HG03457 (cell line): ENCODE data around the gene WNT7A.

Source experiments
- ATAC-seq: cut with Tn5 transposase; IDR thresholded peaks from one replicate; pipeline ENCODE4 v1.9.1; 2021; ENCODE audit warnings: moderate number of reproducible peaks; ENCODE audit not compliant: unreplicated experiment

WNT7A gene

DNA sequence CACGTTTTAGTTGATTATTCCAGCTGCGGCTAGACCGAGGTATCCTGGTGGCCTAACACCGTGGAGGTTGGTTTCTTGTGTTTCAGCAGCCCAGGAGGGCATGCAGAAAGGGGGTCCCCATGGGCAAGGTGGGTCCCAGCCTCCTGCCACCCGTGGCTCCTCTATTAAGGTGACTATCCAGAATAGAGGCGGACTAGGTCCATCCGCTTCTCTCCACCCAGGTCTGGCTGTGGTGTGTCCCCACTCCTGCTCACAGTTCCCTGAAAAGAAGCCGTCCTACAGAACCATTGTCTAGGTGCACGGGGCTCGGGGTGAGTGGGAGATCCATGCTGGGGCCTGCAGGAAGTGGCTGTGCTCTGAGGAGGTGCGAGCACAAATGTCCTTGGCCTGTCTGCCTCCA is 81.5 kb downstream of the WNT7A start:
- no peak for ATAC-seq

DNA sequence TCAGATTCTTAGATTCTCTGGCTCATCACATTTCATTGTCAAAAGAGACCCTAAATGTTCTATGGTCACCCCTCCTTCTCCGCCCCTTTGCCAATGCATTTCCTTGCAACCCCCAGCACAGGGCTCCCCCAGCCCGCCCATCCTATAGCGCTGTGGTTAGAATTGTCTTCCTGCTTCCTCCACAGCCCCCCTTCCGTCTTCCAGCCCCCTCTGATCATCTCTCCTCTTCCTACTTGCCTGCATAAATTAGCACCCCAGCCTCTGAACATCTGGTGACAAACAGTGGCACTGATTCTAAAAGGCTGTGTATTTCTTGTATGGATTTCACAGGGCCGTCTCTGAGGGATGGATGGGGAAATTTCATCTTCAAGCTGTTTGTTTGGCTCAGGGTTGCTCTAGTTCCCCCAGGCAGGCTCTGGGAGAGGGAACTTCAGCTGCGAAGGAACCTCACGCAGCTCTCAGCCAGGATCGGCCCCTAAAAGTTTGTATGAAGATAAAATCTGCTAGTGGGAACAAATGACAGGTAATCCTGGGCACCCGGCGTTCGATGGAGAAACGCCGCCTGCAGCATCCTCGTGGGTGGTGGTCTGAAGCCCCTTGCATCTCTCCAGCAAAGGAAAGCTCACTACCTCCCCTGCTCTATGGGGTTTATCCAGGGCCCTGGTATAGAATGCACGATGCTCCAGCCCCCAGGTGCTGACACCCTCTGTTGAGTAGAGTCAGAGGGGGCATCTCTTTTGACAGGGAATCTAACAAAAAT is 83.0 kb downstream of the WNT7A start:
- ATAC-seq = no peak

GRCh38 chr3:13795816-13796215 is 84.1 kb downstream of the WNT7A start:
- ATAC-seq = no peak

GRCh38 chr3:13794322-13794721 is 85.5 kb downstream of the WNT7A start:
- no peak for ATAC-seq

DNA sequence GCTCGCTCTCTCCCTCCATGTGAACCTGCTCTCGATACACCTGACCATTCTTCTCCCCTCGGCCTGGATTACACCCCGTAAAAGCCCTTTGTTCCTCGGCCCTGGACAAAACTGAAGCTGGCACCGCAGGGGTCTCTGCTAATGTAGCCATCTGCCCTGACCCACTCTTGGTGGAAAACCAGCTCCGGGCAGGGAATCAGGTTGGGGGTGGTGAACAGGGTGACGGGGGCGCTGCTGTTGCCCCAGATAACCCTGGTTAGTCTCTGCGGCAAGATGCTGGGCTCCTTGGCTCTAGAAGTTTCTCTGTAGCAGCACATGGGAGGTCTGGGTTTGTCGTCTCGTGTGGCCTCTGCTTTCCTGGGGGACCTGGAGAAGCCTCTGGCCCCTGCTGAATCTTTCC is 86.4 kb downstream of the WNT7A start:
- no peak for ATAC-seq

DNA sequence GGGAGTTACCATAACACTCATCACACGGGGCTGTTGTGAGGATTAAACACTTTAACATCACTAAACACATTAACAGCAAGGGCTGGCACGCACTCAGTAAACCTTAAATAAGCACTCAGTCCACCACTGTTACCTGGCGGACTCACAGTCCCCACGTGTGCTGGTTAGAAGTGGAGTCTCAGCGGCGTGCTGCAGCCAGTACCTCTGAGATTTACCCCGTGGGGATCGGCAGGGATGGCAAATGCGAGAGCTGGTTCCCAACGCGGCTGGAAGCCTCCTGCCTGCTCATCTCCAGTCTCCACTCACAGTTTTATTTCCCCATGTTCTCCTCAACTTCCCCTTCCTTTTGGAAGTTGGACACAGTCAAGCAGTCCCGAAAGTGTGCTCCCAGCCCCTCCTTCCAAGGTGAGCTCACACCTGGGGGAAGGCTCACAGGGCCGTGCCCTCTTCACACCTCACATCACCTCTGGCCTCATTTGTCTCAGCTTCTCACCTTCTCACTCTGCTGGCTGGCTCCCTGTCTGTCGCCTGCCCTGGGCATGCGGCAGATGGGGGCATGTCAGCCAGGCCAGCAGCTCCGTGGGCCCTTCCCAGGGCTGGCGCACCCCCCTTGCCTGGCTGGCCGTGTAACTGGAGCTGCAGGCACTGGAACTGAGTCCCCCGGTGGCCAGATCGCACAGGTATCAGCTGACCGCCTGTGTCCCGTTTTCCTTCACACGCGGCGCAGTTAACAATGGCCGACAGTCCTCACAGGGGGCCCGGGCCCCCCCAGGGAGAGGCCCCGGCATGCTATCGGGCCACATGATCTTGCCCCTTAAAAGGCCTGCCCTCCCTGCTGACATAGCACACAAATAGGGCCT is 87.1 kb downstream of the WNT7A start:
- no peak for ATAC-seq

DNA sequence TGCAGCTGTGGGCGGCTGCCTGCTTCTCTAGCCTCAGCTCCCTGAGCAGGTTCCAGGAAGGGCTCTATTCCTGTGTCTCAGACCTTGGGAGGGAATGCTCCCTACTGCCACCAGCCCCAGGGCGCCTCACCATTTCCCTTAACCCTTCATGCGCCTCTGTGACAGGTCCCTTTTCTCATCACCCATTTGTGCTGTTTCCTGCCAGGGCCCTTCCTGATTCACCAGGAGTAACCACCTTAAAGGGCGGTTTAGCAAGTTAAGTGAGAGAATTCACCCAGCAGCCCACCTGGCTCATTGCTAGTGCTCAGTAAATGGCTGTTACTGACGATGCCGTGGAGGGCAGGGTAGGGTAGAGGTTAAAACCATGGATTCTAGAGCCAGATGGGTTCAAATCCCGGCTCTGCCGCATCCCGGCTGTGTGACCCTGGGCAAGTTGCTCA is 87.8 kb downstream of the WNT7A start:
- no peak for ATAC-seq

DNA sequence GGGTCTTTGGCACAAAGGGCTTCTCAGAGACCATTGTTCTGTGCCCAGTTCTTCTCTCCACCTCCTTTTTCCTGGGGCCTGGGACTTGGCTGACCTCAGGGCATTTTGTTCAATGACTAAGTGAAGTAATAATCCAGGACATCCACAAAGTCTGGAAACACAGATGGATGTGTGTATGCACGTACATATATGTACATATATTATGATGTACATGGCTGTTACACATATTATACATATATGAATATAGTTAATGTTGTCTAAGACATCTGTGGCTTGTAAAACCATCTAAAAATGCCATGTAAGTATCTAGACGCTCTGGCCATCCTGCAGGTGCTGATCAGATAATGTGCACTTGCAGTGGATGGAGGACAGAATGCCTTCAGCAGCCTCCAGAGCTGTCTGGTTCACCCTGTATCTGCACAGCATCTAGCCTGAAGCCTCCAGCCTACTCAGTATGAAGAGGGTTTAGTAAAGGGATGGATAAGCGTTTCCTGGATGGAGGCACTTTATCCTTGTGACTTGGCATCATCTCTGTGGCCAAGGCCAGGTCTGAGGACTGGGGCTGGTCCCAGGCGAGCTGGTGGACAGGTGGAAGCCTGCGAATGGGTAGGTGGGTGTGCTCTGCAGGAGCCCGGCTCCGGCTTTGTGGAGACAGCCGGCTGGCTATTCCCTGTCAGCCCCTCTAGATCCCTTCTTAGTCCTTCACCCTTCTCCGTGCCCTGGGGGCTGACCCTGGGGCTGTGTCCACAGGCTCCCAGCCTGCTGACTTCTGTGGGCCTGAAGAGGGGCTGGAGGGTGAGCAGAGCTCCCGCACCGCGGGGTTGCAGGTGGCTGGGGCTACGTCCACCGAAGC is 88.4 kb downstream of the WNT7A start:
- ATAC-seq = no peak

GRCh38 chr3:13790376-13791197 is 89.3 kb downstream of the WNT7A start:
- ATAC-seq = no peak

DNA sequence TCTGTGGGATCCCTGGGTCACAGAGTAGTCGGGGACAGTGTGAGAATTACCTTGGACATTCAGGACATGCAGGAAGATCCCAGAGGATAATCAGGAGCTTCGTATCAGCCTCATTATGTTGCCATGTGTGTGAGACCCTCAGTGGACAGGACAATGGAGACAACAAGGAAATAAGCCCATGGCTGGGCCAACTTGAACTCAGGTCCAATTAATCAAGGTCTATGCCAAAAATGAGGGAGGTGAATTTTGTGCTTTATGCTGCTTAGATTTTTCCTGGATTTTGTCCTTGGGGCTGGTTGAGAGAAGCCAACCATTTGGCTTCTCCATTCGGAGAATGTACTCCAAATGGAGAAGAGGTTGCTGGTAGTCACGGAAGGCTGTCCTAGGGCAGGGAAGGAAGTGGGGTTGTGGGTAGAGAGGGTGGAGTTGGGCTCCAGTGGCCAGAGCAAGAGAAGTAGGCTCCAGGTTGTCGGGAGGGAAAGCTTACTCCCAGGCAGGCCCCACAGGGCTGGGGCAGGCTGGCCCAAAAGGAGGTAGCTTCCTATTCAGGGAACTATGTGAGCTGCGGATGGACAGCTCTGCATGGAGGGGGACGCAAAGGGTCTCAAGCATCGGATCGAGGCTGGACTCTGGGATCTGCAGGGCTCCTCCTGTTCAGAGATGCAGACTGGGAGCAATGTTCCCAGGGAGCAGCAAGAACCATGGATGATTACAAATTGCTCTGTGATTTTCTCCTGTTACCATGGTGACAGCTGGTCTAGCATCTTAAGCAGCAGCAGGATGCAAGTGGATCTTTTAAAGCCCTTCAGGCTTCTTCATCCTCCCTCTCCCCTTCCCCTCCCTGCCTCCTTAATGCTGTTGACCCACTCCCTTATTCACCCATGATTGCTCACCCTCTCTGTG is 91.1 kb downstream of the WNT7A start:
- no peak for ATAC-seq

DNA sequence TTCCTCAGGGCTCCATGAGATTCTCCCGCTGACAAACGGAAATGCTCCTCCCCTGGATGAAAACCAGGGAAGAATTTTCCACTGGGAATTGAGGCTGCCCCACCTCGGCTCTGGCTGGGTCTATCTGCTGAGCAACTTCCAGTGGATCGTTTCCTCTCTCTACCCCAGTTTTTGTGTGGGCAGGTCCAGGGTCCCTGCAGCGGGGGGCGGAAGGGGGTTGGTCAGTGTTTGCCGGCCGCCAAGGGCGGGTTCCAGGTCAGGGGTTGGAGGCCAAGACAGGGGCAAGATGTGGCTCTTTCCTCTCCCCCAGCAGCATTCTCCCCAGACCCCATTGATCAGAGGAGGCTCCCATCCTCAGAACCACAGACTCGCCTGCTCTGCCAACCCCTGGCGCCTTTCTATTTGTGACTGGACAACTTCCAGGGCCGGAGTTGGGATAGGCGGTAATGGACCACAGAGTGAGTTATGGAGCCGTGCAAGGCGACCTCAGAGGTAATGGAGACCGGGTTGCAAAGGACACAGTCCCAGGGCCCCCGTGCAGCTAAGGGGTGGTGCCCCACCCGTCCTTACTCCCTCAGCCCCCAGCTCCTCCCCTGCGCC is 92.2 kb downstream of the WNT7A start:
- no peak for ATAC-seq

GRCh38 chr3:13786811-13787210 is 93.1 kb downstream of the WNT7A start:
- ATAC-seq = no peak

DNA sequence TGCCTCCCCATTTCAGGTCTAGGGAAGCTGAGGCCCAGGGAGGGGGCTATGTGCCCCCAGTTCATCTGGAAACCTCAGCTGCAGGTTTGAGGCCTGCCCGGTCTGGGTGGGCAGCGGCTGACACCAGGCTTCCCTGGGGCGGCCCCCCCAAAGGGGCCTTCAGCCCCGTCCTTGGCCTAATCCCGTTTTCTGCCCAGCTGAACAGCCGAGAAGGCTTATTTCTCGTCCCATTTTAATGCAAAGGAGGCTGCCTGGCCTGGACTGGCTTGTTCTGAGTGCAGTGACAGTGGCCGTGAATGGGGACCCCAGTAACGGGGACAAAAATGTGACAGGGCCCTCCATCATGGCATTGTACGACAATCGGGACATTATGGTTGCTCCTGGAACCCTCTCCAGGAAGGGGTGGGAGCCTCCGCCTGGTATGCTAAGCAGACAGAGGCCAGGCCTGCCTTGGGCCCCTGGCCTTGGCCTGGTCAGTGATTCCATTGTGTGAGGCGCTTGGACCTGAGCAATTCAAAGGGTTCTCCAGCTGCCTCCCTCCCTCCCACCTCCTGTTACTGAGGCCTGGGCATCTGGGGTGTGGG is 93.9 kb downstream of the WNT7A start:
- ATAC-seq = no peak

DNA sequence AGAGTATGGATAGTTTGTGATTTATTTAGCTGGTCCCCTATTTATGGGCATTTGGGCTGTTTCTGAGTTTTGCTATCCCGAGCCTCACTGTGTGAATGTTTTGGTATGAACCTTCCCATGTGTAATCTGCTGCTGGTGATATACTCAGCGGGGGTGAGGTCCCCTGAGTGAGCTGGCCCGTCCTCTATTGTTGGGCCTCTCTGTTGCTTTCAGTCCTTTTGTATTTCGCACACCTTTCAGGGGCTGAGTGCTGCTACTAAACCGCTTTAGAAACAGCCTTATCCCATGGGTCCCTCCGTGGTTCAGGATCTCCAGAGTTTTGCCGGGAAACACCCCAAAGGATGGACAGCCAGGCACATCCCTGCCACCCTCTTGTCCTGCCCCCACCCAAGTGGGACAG is 94.5 kb downstream of the WNT7A start:
- no peak for ATAC-seq

DNA sequence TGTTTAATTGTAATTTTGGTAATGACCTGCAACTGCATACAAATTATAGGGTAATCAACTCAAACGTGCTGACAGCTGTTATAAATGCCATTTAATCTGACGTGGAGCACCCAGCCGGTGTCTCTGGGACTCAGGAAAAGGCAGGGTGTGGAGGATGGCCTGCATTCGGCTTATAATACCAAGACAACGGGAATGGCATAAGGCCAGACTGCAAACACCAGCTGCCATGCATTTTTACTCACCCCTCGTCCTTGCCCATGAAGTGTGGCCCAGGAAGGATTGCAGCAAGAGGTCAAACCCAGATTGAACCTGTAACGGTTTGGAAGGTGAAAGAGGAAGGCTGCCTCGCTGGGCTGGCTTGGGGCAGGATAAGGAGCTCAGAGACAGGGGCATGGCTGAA is 96.4 kb downstream of the WNT7A start:
- no peak for ATAC-seq

DNA sequence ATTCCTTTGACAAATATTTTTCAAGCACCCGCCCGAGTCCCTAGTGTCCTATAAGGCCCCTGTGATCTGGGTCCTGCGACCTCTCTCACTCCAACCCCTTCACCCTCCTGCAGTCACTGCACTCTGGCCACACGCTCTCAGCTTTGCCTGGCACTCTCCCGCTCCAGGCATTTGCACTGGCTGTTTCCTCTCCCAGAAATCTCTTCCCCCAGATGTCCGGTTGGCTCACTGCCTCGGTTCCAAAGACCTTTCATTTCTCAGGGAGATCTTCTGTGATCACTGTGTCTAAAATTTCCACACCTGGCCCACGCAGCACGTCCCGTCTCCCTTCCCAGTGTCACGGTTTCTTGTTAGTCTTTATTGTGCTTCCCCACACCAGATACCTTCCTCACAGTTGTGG is 97.4 kb downstream of the WNT7A start:
- no peak for ATAC-seq

DNA sequence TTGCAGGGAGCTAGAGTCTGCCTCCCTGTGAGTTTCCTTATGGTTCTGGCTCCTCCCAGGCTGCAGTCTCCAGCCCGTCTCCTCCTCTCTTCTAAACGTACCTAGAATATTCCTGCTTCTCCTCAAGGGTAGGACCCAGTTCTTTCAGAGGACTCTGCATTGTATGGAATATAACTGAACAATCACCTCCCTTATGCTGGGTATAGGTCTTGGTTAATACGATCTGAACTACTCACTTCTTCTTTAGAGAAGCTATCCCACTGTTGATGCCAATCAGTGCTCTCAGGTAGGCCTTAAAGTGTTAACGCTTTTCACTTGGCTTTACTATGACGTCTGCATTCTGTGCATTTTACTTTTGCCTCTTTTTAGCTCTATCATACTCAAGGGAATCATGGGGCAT is 98.5 kb downstream of the WNT7A start:
- no peak for ATAC-seq

DNA sequence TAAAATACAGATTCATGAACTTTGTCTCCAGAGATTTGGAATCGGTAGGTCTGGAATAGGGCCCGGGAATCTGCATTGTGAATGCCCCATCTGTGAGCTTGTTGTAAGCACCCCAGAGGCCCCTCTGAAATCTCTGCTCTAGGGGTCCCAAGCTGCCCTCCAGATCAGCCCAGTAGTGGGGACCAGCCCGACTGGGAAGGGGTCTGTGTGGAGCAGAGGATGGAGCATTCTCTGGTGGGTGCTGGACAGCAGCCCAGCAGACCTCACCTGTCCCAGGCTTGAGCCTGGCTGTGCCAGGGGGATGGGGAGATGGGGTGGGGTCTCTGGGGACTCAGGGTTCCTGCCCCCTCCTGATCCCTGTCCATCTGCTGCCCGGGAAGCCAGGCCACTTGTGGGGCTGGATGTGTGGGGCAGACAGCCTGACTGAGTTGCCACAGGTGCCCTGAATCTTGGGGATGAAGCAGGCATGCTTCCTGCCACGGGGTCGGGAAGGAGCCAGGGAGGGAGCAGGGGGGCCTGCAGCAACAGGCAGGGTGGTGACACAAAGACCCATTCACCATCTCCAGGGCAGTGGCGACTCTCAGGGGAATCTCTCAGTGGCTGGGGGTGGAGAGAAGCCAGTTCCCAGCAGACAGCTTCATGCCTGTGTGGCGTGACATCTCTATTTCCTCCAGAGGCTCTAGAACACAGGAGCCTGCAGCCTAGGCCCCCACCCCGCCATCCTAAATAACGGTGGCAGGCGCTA is 99.3 kb downstream of the WNT7A start:
- no peak for ATAC-seq
